GM19193 (cell line): ENCODE results near the gene CDPF1.
A peak's percentile ranks its signal among the peaks of the same experiment; 100 is the strongest.

Source experiments
- POLR2A ChIP-seq: IDR thresholded peaks from 4 replicates; pipeline ENCODE4 v1.6.1; 2011; ENCODE audit not compliant: insufficient read depth, insufficient read length; ENCODE audit errors: extremely low read depth

CDPF1 gene

GRCh38 chr22:46250035-46250782 is at the start of gene CDPF1:
TSS of gene CDPF1 (minus strand) at chr22:46250293. CDS start at chr22:46248284, 2,009 bp downstream.
- TF ChIP-seq POLR2A = peak; percentile 96

DNA sequence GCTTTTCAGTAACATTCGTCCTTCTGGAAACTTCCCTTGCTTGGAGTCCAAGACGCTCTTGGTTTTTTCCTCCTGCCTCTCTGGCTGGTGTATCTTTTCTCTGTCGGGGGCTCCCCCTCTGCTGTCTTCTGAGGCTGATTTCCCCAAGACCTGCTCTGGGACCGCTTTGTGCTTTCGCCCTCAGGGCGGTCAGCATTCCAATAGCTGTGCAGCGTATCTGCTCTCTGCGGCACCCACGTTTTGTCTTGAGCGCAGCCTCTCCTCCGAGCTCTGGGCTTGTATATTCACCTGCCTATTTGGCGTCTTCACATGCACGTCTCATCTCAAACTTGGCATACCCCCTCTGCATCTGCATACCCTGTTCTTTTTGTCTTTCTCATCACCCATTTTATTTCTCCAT is 49.0 kb upstream of the CDPF1 start:
- TF ChIP-seq POLR2A = no peak

GRCh38 chr22:46297151-46297812 is 47.2 kb upstream of the CDPF1 start:
- TF ChIP-seq POLR2A = no peak

DNA sequence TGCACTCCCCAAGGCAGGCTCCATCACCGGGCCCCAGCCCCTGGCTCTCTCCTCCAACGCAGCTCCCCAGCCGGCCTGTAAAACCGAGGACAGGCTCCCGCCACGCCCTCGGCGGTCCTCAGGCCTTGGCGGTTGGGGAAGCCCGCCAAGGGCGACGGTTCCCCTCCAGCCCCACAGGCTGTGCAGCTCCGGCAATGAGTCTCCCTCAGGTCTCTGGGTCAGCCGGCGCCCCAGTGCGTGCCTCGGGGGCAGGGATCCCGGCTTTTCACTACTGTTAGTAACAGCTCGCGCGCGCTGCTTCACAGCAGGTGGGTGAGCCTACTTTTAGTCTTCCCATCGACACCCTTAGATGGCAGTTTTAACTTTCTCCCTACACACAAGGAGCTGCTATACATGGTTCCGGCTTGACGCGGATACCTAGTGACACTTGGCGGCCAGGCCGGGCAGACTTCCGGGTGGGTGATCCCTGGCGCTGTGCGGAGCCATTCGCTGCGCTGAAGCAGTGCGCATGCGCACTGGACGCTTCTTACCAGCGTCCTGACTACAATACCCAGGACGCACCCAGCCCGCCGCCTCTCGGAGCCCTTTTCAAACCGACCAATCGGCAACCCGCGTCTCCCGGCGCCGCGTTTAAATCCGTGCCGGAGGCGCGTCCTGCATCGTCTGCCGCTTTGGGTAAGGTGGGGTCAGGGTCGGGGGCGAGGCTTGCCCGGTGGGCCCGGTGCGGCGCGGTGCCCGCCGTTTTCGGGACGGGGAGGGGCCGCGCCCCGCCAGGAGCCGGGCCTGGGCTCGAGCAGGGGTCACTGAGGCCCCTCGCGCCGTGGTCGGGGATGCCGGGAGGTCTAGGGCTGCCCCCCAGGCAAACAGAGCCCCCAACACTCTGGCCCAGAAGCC is 46.4 kb upstream of the CDPF1 start, which contains the start of gene GTSE1:
Gene GTSE1 (plus strand): TSS at position 614 of the 894 bp plus-strand sequence. CDS start 531 bp downstream, outside the sequence.
- TF ChIP-seq POLR2A = peak; percentile 89

DNA sequence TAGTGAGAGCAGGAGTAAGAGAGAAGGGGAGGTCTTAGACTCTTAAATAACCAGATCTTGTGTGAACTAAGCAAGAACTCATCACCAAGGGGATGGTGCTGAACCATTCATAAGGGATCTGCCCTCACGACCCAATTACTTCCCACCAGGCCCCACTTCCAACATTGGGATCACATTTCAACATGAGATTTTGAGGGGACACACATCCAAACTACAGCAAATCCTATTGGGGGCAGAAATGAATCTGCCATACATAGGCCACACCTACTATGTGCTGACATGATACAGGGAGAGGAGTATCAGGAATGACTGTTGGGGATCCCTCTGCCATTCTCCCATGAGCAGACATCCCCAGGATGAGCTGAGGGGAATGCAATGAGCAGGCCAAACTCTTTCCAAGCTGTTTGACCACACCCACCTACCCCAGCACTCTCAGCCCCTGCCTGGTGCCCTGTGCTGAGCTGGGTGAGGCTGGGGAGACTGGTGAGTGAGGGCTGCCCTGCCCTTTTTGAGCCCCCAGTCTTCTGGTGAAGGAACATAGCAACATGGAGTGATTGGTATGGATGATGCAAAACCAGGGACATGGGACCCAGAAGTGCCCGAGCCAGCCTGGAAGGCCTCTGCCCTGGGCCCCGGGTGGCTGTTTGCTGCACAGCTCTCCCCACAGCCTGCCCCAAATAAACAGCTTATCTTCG is 45.3 kb upstream of the CDPF1 start:
- TF ChIP-seq POLR2A = no peak

- no peak for TF ChIP-seq POLR2A
These were observed 44.7 kb upstream of the CDPF1 start for GRCh38 chr22:46294784-46295183.

DNA sequence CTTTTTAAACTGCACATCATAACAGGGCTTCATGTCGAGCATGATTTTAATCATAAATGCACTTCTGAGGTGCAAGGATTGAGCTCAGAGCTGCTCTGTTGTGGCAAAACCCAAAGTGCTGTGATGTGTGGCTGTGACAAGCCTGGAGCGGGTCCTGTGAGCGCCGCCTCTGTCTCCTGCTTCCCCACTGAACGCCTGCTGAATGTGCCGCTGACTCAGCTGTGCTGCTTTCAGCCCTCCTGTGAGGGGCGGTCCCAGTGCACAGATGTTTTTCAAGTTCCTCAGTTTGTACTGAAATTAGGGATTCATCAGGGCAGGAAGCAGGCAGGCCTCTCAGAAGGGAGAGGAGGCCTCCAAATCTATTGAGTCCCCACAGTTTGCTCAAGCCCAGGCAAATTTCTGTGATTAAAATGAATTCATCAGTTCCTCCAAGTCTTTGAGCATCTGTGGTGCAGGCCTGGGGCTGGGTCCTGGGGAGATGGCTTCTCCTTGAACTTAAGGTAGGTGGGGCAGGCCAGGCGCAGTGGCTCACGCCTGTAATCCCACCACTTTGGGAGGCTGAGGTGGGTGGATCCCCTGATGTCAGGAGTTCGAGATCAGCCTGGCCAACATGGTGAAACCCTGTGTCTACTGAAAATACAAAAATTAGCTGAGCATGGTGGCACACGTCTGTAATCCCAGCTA is 43.6 kb upstream of the CDPF1 start:
- no peak for TF ChIP-seq POLR2A

DNA sequence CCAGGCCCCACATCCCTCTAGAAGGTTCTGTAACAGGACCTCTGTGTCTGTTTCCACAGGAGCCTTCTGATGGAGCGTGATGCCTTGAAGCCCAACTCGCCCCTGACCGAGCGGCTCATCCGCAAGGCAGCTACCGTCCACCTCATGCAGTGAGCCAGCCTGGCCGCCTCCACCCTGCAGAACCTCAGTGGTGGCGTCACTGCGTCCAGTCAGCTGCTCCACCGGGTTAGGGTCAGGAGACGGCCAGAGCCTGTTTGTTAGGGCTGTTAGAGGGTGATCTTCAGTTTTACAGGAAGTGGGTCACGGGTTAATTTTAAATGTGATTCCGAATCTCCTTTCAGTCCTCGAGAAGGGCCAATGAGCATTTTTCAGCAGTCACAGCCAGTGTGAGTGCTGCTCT is 42.6 kb upstream of the CDPF1 start:
- TF ChIP-seq POLR2A = no peak

DNA sequence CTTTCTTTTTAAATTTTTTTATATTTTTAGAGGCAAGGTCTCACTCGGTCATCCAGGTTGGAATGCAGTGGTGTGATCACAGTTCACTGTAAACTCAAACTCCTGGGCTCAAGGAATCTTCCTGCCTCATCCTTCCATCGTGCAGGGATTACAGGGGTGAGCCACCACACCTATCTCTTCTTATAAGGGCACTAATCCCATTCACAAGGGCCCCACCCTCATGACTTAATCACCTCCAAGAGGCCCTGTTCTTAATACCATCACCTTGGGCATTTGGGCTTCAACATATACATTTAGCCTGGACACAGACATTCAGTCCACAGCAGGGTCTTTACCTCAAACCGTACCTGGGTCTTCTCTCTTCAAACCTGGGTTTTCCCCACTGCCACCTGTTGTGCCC is 42.1 kb upstream of the CDPF1 start:
- TF ChIP-seq POLR2A = no peak

DNA sequence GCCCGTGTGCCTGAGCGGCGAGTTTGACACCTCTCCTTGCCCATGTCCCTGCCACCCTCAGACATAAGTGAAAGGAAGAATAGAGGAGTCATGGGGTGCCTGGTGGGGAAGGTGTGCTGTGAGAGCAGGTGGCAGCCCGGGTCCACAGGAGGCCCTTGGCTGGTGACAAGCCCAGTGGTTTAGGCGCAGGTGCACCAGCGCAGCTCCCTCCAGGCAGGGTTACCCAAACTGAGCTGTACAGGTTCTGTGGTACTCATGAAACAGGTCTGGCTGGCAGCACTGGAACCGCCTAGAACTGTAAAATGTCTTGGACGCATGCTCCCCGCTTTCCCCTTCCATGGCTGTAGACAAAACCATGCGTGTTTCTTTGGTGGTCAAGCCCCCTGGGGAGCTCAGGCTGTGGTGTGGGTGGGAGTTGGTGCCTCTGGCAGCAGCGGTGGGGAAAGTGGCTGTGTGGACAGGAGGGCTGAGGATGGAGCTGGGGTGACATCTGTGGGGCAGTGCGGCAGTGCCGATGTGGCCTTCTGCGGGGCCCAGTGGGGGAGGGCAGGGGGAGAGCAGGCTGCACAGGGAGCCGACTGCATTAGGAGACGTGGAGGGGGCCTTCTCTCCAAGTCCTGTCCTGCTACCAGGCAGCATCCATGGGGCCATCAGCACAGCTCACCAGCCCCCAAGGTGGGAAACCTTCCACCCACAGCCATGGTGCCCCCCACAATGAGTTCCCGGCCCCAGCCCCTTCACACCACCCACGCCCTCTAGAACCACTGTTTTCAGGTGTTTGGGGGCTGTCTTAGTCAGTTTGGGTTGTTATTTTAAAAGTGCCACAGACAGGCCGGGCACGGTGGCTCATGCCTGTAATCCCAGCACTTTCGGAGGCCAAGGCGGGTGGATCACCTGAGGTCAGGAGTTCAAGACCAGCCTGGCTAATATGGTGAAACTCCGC is 41.0 kb upstream of the CDPF1 start:
- TF ChIP-seq POLR2A = no peak

- TF ChIP-seq POLR2A = no peak
These were observed 40.2 kb upstream of the CDPF1 start for GRCh38 chr22:46290121-46290842.

DNA sequence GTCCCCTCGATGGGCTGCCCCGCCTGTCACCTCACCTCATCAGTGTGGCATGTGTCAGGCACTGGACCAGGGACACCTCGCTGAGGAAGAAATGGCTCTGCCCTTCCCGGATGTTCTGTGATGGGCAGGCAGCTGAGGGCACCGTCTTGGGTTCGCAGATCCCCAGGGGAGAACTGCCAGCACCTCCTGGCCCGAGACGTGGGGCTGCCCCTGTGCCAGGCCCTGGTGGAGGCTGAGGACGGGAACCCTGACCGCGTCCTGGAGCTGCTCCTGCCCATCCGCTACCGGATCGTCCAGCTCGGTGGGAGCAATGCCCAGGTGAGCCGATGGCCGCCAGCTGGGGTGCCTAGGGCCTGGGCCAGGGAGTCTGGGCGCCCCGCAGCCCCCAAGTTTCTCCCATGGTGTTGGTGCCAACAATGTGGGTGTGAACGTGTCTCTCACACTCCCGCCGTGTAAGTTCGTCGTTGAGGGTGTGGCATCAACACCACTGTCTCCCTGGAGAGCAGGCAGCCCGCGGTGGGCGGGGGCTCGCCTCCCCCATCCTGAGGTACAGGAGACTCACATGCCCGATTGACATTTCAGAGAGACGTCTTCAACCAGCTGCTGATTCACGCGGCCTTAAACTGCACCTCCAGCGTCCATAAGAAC is 39.3 kb upstream of the CDPF1 start:
- TF ChIP-seq POLR2A = no peak
